Measurements from ENCODE around the gene MKNK1. TPM values are rescaled to one million over a fixed set of nuclear protein-coding genes. Genes with fewer than 3 reads are reported as not detected.

Gene MKNK1
- total and polyA plus RNA-seq, 2 of the 4 experiments (the other 2 are of a cell fraction), result 14.3 to 35.2 TPM

DNA sequence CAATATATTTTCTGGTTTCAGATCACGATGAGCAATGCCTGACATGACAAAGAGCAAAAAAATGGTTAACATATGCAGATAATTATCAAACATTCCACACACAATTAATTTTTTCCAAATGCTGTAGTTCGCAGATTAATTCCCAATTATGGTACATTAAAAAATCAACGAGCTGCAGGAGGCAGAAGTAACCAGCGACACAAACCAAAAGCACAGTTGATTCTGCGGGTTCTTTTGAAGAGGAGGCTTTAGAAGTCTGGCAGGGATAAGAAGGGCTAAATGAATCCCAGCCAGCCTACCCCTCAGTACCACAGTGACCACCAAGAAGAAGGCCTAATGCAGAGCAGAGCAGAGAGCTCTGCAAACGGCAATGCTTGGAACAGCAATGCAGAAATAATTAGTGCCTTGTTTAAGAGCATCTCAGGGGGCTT is 35.6 kb downstream of the MKNK1 start:
- no peak overlapping the region for H4K91ac ChIP-seq (ENCODE audit: insufficient read depth, low read depth, low read length)
- H3K23ac ChIP-seq (ENCODE audit: low read depth, low read length), result no peak overlapping the region
- no peak overlapping the region for H2BK20ac ChIP-seq (ENCODE audit: low read depth, low read length)
- no peak overlapping the region for H3K4me3 ChIP-seq (ENCODE audit: insufficient read depth, low read depth, low read length)
- no peak overlapping the region for H3K27ac ChIP-seq (ENCODE audit: insufficient read depth, low read length)
- no peak for TF ChIP-seq CHD1 (IDR thresholded peaks at IDR 0.05; ENCODE audit: low read depth, low read length)
- no peak for TF ChIP-seq BHLHE40 (IDR thresholded peaks at IDR 0.05; ENCODE audit: low read depth, low read length)
- no peak for TF ChIP-seq CEBPB (IDR thresholded peaks at IDR 0.05; ENCODE audit: low read depth, low read length)
- TF ChIP-seq NFE2L2 (IDR thresholded peaks at IDR 0.05; ENCODE audit: low read depth, low read length), result no peak
- no peak for TF ChIP-seq POLR2A (IDR thresholded peaks at IDR 0.05; ENCODE audit: low read depth, low read length)
- TF ChIP-seq, protein P1, sequence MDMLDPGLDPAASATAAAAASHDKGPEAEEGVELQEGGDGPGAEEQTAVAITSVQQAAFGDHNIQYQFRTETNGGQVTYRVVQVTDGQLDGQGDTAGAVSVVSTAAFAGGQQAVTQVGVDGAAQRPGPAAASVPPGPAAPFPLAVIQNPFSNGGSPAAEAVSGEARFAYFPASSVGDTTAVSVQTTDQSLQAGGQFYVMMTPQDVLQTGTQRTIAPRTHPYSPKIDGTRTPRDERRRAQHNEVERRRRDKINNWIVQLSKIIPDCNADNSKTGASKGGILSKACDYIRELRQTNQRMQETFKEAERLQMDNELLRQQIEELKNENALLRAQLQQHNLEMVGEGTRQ (IDR thresholded peaks at IDR 0.05; ENCODE audit: low read depth, low read length), result no peak
- TF ChIP-seq SMC3 (IDR thresholded peaks at IDR 0.05; ENCODE audit: low read depth, low read length), result no peak
- no peak overlapping the region for H4K8ac ChIP-seq (ENCODE audit: low read depth in 2 of 2, low read length in 2 of 2)
- intact Hi-C loops (cut with micrococcal nuclease), result no loop called here
- no peak overlapping the region for H2BK5ac ChIP-seq (ENCODE audit: low read depth, low read length, poor library complexity, severe bottlenecking)
- no peak overlapping the region for H3K56ac ChIP-seq (ENCODE audit: extremely low read depth, insufficient read depth, low read length)
- H3K27me3 ChIP-seq (ENCODE audit: control insufficient read depth, insufficient read depth, low read length), result no peaks in the 10 kb centered on the region
- H3K4me1 ChIP-seq (ENCODE audit: control insufficient read depth, insufficient read depth, low read length), result peaks cover 2% of the 10 kb centered on the region; the same call in 1 of the 2 replicates
- H3K9me1 ChIP-seq (ENCODE audit: insufficient read depth, low read length), result peaks cover 11% of the 10 kb centered on the region
- no peak overlapping the region for H2AFZ ChIP-seq (replicated peaks; ENCODE audit: low read length, poor library complexity)
- in situ Hi-C loops (cut with MboI; ENCODE audit: low sequenced_read_pairs), result no loop called here
- POLR2A ChIA-PET (ENCODE audit: unreplicated experiment), result no interaction called here
- H2AK9ac ChIP-seq (replicated peaks; ENCODE audit: low read depth, low read length, poor library complexity), result no peak overlapping the region
- DNase-seq, result no peak
- H4K20me1 ChIP-seq (ENCODE audit: insufficient read depth, low read length), result no peaks in the 10 kb centered on the region
- H3K4me2 ChIP-seq (ENCODE audit: low read depth, low read length), result no peak overlapping the region
- H3K18ac ChIP-seq (ENCODE audit: low read depth, low read length), result no peak overlapping the region
- CTCF ChIA-PET, result no interaction called here
- no peak for ATAC-seq (ENCODE audit: low read depth)
- no peaks in the 10 kb centered on the region for H3K79me1 ChIP-seq (ENCODE audit: low read depth in 1 of 2, low read length in 2 of 2)
- no peaks in the 10 kb centered on the region for H3K9me3 ChIP-seq (ENCODE audit: control insufficient read depth, insufficient read depth, low read length)
- no TSS peak for BruUV-seq (replicated peaks)
- H3K14ac ChIP-seq (replicated peaks; ENCODE audit: low read depth, low read length), result no peak overlapping the region
- no peak overlapping the region for H3K9ac ChIP-seq (ENCODE audit: low read depth, low read length)
- dilution Hi-C loops (cut with HindIII; ENCODE audit: low sequenced_read_pairs, unreplicated experiment), result no loop called here
- H4K5ac ChIP-seq (ENCODE audit: low read depth, low read length), result no peak overlapping the region
- no peak overlapping the region for H3K4ac ChIP-seq (ENCODE audit: low read depth, low read length)
- H2BK15ac ChIP-seq (ENCODE audit: low read depth, low read length), result no peak overlapping the region
- H2AK5ac ChIP-seq (ENCODE audit: low read depth, low read length), result no peak overlapping the region
- H3K36me3 ChIP-seq (ENCODE audit: control insufficient read depth, insufficient read depth, low read length), result peaks cover 21% of the 10 kb centered on the region
- no peak overlapping the region for H2BK120ac ChIP-seq (ENCODE audit: low read depth, low read length)
- WGBS, 2 experiments (ENCODE audit: extremely low coverage in 2 of 2, insufficient read length in 1 of 2), result 100% methylated on average over 2 of the region's 6 CpGs; no CpG with 5 or more reads in 1 of the 2 experiments

All from IMR-90 (cell line).